Activated naive CD8-positive, alpha-beta T cell (primary cell): ENCODE data around the gene AADACL2.
"Not testable (repeated sequence)": the region's sequence is repeated elsewhere in the genome, so short reads cannot be mapped to it uniquely, and the experiment has no call there.

Source experiments
- H3K27ac Mint-ChIP-seq: one replicate; pipeline ENCODE4 v1.8.0; 2021; ENCODE audit warnings: mixed read lengths
- H3K27me3 Mint-ChIP-seq: one replicate; pipeline ENCODE4 v1.8.0; 2021; ENCODE audit warnings: mixed read lengths
- H3K36me3 Mint-ChIP-seq: one replicate; pipeline ENCODE4 v1.8.0; 2021; ENCODE audit warnings: mixed read lengths
- H3K4me1 Mint-ChIP-seq: one replicate; pipeline ENCODE4 v1.8.0; 2021; ENCODE audit warnings: low read depth, mixed read lengths
- H3K4me3 Mint-ChIP-seq: one replicate; pipeline ENCODE4 v1.8.0; 2021; ENCODE audit warnings: mild to moderate bottlenecking, mixed read lengths
- H3K9me3 Mint-ChIP-seq: one replicate; pipeline ENCODE4 v1.8.0; 2021; ENCODE audit warnings: low read depth, mixed read lengths

Gene AADACL2

GRCh38 chr3:151775314-151776258 lies 41.9 kb downstream of the AADACL2 start:
- H3K27ac Mint-ChIP-seq = no peak overlapping the region
- no peak overlapping the region for H3K4me3 Mint-ChIP-seq
- no peaks in the 10 kb centered on the region for H3K36me3 Mint-ChIP-seq
- no peaks in the 10 kb centered on the region for H3K9me3 Mint-ChIP-seq
- H3K27me3 Mint-ChIP-seq = peaks cover 4% of the 10 kb centered on the region
- no peaks in the 10 kb centered on the region for H3K4me1 Mint-ChIP-seq

GRCh38 chr3:151776259-151776740 lies 42.6 kb downstream of the AADACL2 start:
- H3K4me3 Mint-ChIP-seq = no peak overlapping the region
- H3K4me1 Mint-ChIP-seq = no peaks in the 10 kb centered on the region
- no peaks in the 10 kb centered on the region for H3K36me3 Mint-ChIP-seq
- peaks cover 4% of the 10 kb centered on the region for H3K27me3 Mint-ChIP-seq
- no peak overlapping the region for H3K27ac Mint-ChIP-seq
- no peaks in the 10 kb centered on the region for H3K9me3 Mint-ChIP-seq

- H3K36me3 Mint-ChIP-seq = no peaks in the 10 kb centered on the region
These were observed 44.2 kb downstream of the AADACL2 start for GRCh38 chr3:151777880-151778279.

GRCh38 chr3:151787626-151788025 lies 53.9 kb downstream of the AADACL2 start:
- H3K9me3 Mint-ChIP-seq = no peaks in the 10 kb centered on the region
- no peak overlapping the region for H3K27ac Mint-ChIP-seq
- no peaks in the 10 kb centered on the region for H3K36me3 Mint-ChIP-seq
- no peaks in the 10 kb centered on the region for H3K4me1 Mint-ChIP-seq
- no peaks in the 10 kb centered on the region for H3K27me3 Mint-ChIP-seq
- no peak overlapping the region for H3K4me3 Mint-ChIP-seq

More at GRCh38 chr3:151777880-151778279, 44.2 kb downstream of the AADACL2 start:
- H3K4me1 Mint-ChIP-seq = no peaks in the 10 kb centered on the region
- no peak overlapping the region for H3K4me3 Mint-ChIP-seq
- H3K27ac Mint-ChIP-seq = no peak overlapping the region
- H3K9me3 Mint-ChIP-seq = no peaks in the 10 kb centered on the region
- H3K27me3 Mint-ChIP-seq = peaks cover 4% of the 10 kb centered on the region

GRCh38 chr3:151788401-151788800 lies 54.7 kb downstream of the AADACL2 start:
- Mint-ChIP-seq H3K4me1 (no peaks in the 10 kb centered on the region), H3K27ac (no peak overlapping the region), H3K36me3 (no peaks in the 10 kb centered on the region), H3K4me3 (no peak overlapping the region), H3K27me3 (no peaks in the 10 kb centered on the region), H3K9me3 (no peaks in the 10 kb centered on the region)

GRCh38 chr3:151789853-151790463 lies 56.2 kb downstream of the AADACL2 start:
- H3K27me3 Mint-ChIP-seq = no peaks in the 10 kb centered on the region
- no peaks in the 10 kb centered on the region for H3K36me3 Mint-ChIP-seq
- H3K4me3 Mint-ChIP-seq = no peak overlapping the region
- no peaks in the 10 kb centered on the region for H3K9me3 Mint-ChIP-seq
- H3K27ac Mint-ChIP-seq = no peak overlapping the region
- no peaks in the 10 kb centered on the region for H3K4me1 Mint-ChIP-seq

GRCh38 chr3:151790763-151791162 lies 57.0 kb downstream of the AADACL2 start:
- H3K4me1 Mint-ChIP-seq, H3K27me3 Mint-ChIP-seq, H3K36me3 Mint-ChIP-seq, H3K4me3 Mint-ChIP-seq, H3K9me3 Mint-ChIP-seq, H3K27ac Mint-ChIP-seq: not testable (repeated sequence)

- Mint-ChIP-seq H3K27me3 (no peaks in the 10 kb centered on the region), H3K36me3 (no peaks in the 10 kb centered on the region), H3K27ac (no peak overlapping the region), H3K9me3 (no peaks in the 10 kb centered on the region), H3K4me3 (no peak overlapping the region), H3K4me1 (no peaks in the 10 kb centered on the region)
These were observed 58.7 kb downstream of the AADACL2 start for GRCh38 chr3:151792411-151792810.

- Mint-ChIP-seq H3K27me3 (no peaks in the 10 kb centered on the region), H3K4me3 (no peak overlapping the region), H3K4me1 (no peaks in the 10 kb centered on the region), H3K27ac (no peak overlapping the region), H3K9me3 (no peaks in the 10 kb centered on the region), H3K36me3 (no peaks in the 10 kb centered on the region)
These were observed 59.9 kb downstream of the AADACL2 start for GRCh38 chr3:151793636-151794035.

- Mint-ChIP-seq H3K4me1 (no peaks in the 10 kb centered on the region), H3K4me3 (no peak overlapping the region)
These were observed 60.4 kb downstream of the AADACL2 start for GRCh38 chr3:151794080-151794479.

GRCh38 chr3:151795276-151795675 lies 61.5 kb downstream of the AADACL2 start:
- Mint-ChIP-seq H3K4me1 (no peaks in the 10 kb centered on the region), H3K36me3 (no peaks in the 10 kb centered on the region), H3K27me3 (no peaks in the 10 kb centered on the region), H3K9me3 (no peaks in the 10 kb centered on the region), H3K27ac (no peak overlapping the region), H3K4me3 (no peak overlapping the region)

More at GRCh38 chr3:151794080-151794479, 60.4 kb downstream of the AADACL2 start:
- H3K36me3 Mint-ChIP-seq = no peaks in the 10 kb centered on the region
- no peaks in the 10 kb centered on the region for H3K9me3 Mint-ChIP-seq
- H3K27ac Mint-ChIP-seq = no peak overlapping the region
- no peaks in the 10 kb centered on the region for H3K27me3 Mint-ChIP-seq

GRCh38 chr3:151796105-151796680 lies 62.5 kb downstream of the AADACL2 start:
- H3K36me3 Mint-ChIP-seq = no peaks in the 10 kb centered on the region
- H3K27ac Mint-ChIP-seq = no peak overlapping the region
- H3K4me3 Mint-ChIP-seq = no peak overlapping the region
- no peaks in the 10 kb centered on the region for H3K4me1 Mint-ChIP-seq
- H3K9me3 Mint-ChIP-seq = no peaks in the 10 kb centered on the region
- no peaks in the 10 kb centered on the region for H3K27me3 Mint-ChIP-seq

GRCh38 chr3:151798466-151798865 lies 64.7 kb downstream of the AADACL2 start:
- H3K27me3 Mint-ChIP-seq = no peaks in the 10 kb centered on the region
- no peak overlapping the region for H3K4me3 Mint-ChIP-seq
- H3K4me1 Mint-ChIP-seq = no peaks in the 10 kb centered on the region
- H3K36me3 Mint-ChIP-seq = no peaks in the 10 kb centered on the region
- no peaks in the 10 kb centered on the region for H3K9me3 Mint-ChIP-seq
- H3K27ac Mint-ChIP-seq = no peak overlapping the region

- Mint-ChIP-seq H3K9me3 (no peaks in the 10 kb centered on the region), H3K4me3 (no peak overlapping the region), H3K27me3 (no peaks in the 10 kb centered on the region), H3K4me1 (no peaks in the 10 kb centered on the region), H3K36me3 (no peaks in the 10 kb centered on the region), H3K27ac (no peak overlapping the region)
These were observed 66.7 kb downstream of the AADACL2 start for GRCh38 chr3:151800431-151800830.

GRCh38 chr3:151804267-151804666 lies 70.5 kb downstream of the AADACL2 start:
- peaks cover 8% of the 10 kb centered on the region for H3K36me3 Mint-ChIP-seq
- no peaks in the 10 kb centered on the region for H3K4me1 Mint-ChIP-seq
- H3K27me3 Mint-ChIP-seq = no peaks in the 10 kb centered on the region
- H3K4me3 Mint-ChIP-seq = no peak overlapping the region
- H3K9me3 Mint-ChIP-seq = peaks cover 6% of the 10 kb centered on the region
- H3K27ac Mint-ChIP-seq = no peak overlapping the region
